Keratinocyte (primary cell): ENCODE measurements around the gene MTHFD2.

Source experiments
- CTCF ChIP-seq, 3 experiments: IDR thresholded peaks in 1 of 3; conservative IDR thresholded peaks in 1 of 3; optimal IDR thresholded peaks in 1 of 3; 2 replicates in 2 of 3; 3 replicates in 1 of 3; pipeline versions ENCODE3 to v1.5.1; 2011; ENCODE audit warnings: low read length in 3 of 3, mild to moderate bottlenecking in 3 of 3, moderate library complexity in 2 of 3, control low read depth in 1 of 3, inconsistent platforms in 1 of 3; ENCODE audit not compliant: insufficient read depth in 2 of 3; ENCODE audit errors: extremely low read depth in 1 of 3
- EZH2 ChIP-seq: IDR thresholded peaks from one replicate; pipeline ENCODE4 v1.6.1; 2012; ENCODE audit warnings: inconsistent platforms, mild to moderate bottlenecking, low read length, moderate library complexity

- TF ChIP-seq CTCF (optimal IDR thresholded peaks at IDR 0.05 in 1 of 3, IDR thresholded peaks at IDR 0.05 in 1 of 3, conservative IDR thresholded peaks at IDR 0.05 in 1 of 3; ENCODE audit: extremely low read depth in 1 of 3, insufficient read depth in 2 of 3, low read length in 3 of 3): no peak
- TF ChIP-seq EZH2: no peak
Observed at GRCh38 chr2:74149570-74150319, 48.7 kb upstream of the MTHFD2 start.
